HG02642 (cell line): ENCODE measurements around the gene TMEM255A.
"Not testable (repeated sequence)": the region's sequence is repeated elsewhere in the genome, so short reads cannot be mapped to it uniquely, and the experiment has no call there.

Experiments used
- ATAC-seq: cut with Tn5 transposase; IDR thresholded peaks from one replicate; pipeline ENCODE4 v1.9.1; 2021; ENCODE audit warnings: mild to moderate bottlenecking; ENCODE audit not compliant: unreplicated experiment, poor library complexity

Gene TMEM255A

DNA sequence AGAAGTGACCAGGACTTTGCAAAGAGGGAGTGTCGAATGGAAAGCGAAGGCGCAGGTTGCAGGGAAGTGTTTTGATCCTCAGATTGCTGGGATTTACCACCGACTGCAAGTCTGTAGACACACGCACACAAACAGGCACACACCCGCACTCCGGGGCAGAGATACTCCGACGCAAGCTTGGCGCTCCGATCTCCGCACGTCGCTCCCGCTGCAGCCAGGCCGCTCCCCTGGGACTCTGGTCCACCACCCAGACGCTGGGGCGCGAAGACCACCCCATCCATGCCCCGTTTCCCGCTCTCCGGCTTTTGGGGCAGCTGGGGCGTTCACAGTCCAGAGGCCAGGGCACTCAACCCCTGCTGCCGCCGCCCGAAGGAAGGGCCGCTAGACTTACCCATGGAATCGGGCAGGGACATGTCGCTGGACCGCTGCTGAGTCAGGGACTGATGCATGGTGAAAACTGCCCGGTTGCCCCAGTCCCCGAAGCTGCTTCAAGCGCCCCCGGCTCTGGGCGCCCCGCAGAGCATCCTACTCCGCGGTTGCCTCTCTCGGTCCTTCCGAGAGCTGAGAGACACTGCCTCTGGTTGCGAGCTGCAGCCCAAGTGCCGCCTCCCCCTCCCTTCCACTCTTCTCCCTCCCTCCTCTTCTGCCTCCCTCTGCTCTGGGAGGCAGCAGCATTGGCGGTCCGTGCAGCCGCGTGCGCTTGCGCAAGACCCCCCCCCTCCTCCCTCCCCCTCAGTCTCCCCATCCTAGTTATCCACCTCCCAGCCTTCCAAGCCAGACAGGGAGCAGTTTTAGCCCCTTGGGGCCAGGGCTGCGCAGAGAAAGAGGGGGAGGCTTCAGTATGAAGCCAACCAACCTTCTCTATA is at the start of gene TMEM255A:
TSS of gene TMEM255A (minus strand) at position 601 of the 866 bp plus-strand sequence. CDS start at position 449, 152 bp downstream.
- no peak for ATAC-seq

GRCh38 chrX:120358737-120359456 is 47.6 kb upstream of the TMEM255A start:
- no peak for ATAC-seq

DNA sequence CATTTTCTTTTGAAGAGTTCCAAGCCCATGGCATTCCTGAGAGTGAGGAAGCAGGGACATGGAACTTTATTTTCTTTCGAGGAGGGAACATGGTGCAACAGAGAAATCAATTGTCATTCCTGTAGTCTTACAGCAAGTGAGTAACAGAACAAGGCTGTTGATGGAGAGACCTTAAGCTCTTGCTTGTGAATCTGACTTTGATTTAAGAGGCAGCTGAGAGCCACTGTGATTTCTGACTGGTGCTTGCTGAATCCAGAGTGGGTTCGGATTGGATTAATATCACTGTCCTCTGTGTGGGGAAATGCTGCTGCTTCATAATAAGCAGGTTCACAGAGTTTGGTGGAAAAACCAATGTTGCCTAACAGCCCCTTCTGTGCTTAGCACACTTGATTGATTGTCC is 45.9 kb upstream of the TMEM255A start:
- ATAC-seq = no peak

DNA sequence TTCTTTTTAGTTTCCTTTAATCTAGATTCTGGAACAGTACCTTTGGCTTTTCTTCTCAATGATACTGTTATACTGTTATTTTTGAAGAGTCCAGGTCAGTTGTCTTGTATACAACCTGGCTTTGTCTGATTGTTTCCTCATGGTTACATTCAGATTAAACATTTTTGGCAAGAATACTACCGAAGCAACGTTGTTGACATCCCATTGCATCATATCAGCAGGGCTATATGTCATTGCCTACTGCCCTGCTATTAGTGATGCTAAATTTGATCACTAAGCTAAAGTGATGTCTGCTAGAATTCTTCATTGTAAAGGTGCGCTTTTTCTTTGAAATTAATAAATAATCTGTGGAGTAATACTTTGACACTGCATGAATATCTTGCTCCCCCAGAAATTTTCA is 44.8 kb upstream of the TMEM255A start:
- ATAC-seq = no peak

DNA sequence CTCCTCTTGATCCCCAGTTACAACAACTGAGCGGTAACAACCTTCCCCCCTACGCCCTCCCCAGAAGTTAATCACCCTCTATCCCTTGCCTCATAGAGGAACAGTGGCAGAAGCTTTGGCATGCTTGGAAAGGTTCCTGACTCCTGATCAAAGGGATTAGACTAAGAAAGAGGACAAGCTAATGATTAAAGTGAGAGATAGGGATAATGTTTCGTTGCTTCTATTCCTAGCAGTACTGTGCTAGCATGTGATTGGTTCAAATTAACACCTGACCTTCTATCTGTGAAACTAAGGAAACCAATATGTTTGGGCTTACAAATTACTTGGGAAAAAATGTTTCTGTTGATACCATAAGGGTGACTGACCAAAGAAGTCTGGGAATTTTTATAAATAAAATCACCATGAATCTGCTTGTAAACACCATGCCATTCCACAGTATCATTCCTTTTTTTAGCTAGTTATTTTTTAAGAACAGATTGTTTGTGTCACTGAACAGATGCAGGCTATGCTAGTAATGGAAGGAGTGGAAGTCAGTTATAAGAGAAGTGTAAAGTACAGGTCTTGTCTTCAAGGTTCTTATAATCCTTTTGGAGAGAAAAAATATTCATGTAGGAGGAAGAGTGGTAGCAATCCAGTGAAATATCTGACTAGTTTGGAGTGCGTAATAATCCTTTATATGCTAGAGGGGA is 39.3 kb upstream of the TMEM255A start:
- ATAC-seq = no peak

DNA sequence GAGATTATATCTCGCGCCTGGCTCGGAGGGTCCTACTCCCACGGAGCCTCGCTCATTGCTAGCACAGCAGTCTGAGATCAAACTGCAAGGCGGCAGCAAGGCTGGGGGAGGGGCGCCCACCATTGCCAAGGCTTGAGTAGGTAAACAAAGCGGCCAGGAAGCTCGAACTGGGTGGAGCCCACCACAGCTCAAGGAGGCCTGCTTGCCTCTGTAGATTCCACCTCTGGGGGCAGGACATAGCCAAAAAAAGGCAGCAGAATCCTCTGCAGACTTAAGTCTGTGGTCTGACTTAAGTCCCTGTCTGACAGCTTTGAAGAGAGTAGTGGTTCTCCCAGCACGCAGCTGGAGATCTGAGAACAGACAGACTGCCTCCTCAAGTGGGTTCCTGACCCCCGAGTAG is 33.3 kb upstream of the TMEM255A start:
- not testable (repeated sequence) for ATAC-seq

GRCh38 chrX:120336899-120337298 is 25.6 kb upstream of the TMEM255A start:
- no peak for ATAC-seq

DNA sequence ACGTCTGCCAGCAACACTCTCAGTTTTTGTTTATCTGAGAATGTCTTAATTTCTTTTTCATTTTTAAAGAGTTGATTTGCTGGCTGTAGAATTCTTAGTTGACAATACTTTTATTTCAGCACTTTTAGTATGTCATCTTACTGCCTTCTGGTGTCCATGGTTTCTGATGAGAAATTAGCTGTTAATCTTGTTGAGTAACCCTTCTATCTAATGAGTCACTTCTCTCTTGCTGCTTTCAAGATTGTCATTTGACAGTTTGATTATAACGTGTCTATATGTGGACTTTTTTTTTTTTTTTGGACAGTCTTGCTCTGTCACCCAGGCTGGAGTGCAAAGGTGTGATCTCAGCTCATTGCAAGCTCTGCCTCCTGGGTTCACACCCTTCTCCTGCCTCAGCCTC is 24.0 kb upstream of the TMEM255A start:
- no peak for ATAC-seq

DNA sequence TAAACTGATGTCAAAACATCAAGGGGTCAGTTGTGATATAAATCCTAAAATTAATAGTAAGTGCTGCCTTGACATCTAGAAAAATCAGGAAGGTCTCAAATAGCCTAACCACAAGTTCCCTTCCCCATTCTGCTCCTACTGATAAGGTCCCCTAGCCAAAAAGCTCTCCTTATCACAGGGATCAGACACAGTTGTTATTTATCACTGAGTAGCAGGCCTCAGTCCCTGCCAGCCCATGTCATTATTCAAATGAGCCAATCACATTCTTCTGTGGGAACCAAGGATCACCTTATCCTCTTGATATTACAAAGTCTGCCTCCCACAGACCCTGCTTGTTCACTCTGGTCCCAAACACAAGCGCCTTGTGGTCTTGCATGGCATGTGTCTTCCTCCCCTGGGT is 23.3 kb upstream of the TMEM255A start:
- no peak for ATAC-seq

DNA sequence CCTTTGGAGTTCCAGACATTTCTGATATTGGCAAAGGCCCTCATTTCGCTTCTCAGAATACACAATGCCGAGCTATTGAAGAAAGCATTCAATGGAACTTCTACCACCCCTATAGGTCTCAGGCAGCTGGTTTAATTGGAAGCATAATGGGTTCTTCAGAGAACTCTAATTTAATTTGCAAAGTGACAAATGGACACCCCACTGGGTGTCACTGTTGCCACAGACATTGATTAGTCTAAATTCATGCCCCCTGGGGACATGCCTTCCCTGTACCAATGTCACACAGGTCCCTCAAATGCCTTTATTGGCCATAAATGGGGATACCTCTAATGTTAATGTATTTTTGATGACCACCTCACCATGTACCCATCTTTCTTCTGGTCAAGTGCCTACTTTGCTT is 22.9 kb upstream of the TMEM255A start:
- no peak for ATAC-seq

GRCh38 chrX:120332394-120332793 is 21.1 kb upstream of the TMEM255A start:
- ATAC-seq = no peak

DNA sequence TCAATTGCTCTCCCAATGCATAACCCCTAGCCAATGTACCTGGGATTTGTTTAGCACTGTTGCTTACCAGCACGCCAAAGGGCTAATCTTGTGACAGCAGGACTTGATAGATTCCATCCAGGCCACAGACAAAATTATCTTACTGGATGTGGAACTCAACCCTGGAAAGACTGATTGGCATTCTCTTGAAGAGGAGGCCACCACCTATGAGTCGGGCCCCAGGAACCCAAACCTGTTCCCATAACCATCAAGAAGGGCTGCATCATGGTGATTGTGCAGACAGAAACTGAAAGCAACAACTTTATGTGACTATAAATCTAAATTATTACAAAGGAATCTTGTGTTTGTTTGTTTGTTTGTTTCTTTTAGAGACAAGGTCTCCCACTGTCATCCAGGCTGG is 19.9 kb upstream of the TMEM255A start:
- no peak for ATAC-seq

DNA sequence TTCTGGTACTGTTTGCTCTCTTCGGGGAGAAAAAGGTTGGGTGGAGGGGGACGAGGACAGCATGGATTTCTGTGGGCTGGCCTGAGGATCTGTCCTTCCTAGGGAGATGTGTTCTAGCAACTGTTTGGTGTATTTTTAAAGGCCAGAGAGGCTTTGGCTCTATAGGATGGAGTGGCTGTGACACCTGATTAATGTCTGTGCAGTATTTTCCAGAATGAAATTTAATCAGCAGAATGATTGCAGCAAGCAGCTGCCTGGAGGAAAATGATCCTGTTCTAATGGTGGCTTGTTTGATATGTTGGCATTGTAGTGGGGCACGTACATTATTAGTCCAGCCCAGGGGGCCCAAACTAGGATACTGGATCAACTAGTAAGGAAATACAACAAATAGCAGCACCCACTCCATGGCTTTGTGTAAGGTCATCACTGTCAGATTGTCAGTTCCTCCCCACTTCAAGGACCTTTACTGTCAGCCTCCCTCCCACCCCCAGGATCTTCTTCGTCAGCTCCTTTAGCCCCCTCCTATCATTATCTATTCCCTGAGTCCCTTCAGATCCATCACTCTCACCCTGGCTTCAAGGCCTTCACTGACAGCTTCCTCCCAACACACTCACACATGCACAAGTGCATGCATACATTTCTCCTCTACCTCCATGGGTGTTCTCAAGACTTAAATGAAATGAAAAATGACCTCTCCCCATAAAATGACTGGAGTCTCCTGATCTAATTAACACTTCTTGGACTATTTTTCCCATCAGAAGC is 10.4 kb upstream of the TMEM255A start:
- ATAC-seq = no peak

- ATAC-seq = no peak
Measured at GRCh38 chrX:120318411-120318810, 7.2 kb upstream of the TMEM255A start.

DNA sequence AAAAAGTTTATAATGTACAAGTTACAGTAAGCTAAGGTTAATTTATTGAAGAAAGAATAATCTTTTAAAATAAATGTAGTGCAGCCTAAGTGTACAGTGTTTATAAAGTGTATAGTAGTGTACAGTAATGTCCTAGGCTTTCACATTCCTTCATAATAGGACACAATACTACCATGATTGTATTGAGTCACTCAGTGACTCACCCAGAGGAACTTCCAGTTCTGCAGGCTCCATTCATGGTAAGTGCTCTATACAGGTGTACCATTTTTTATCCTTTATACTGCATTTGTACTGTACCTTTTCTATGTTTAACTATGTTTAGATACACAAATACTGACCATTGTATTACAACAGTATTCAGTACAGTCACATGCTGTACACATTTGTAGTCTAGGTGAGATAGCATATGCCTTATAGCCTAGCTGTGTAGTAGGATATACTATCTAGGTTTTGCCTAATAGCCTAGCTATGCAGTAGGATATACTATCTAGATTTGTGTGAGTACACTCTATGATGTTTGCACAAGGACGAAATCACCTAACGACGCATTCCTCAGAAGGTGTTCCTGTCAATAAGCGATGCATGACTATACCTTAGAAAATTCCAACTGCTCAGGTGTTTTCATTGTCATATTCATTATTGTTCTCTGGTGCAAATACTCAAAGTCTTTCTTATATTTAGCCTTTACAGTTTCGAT is 5.5 kb upstream of the TMEM255A start:
- ATAC-seq = no peak

DNA sequence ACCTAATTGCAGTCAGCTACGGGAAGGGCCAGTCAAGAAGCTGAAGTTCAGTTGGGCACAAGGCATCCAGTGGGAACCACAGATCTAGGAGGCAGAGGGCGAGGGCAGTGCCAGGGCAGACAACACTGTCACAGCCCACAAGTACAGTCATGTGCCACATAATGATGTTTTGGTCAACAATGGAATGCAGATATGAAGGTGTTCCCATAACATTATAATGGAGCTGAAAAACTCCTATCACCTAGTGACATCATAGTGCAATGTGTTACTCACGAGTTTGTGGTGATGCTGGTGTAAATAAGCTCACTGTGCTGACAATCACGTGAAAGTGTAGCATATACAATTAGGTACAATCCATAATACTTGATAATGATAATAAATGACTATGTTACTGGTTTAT is 4.5 kb upstream of the TMEM255A start:
- ATAC-seq = no peak

DNA sequence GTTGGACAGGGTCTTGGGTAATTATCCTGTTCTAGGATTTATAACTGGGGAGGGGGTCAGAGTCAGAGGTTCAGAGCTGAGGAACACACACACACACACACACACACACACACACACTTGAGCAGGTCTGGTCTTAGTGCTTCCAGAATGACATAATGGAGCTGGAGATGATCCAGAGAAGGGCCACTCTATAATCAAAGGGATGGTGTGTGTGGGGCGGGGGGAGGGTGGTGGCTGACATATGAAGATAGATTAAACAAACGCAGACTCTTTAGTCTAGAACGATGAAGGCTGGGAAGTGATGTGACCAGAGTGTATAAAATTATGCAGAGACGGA is 434 bp upstream of the TMEM255A start:
- no peak for ATAC-seq

GRCh38 chrX:120309873-120310705 is 1.2 kb downstream of the TMEM255A start:
- no peak for ATAC-seq
